IMR-90 (cell line): ENCODE measurements around the gene NDRG2.

Source experiments
- BHLHE40 ChIP-seq: fragments of 150-350 bp; IDR thresholded peaks from 2 replicates; pipeline ENCODE4 v1.6.1; 2016; ENCODE audit warnings: mild to moderate bottlenecking, low read depth, low read length
- CEBPB ChIP-seq: IDR thresholded peaks from 2 replicates; pipeline ENCODE4 v1.6.1; 2012; ENCODE audit warnings: low read depth, low read length, improper control_type of control experiment
- CHD1 ChIP-seq: IDR thresholded peaks from 2 replicates; pipeline ENCODE4 v1.6.1; 2012; ENCODE audit warnings: low read depth, low read length, improper control_type of control experiment
- CTCF ChIP-seq: conservative IDR thresholded peaks from 2 replicates; pipeline ENCODE4 v1.5.1; 2012; ENCODE audit warnings: mild to moderate bottlenecking, low read depth, low read length, improper control_type of control experiment
- POLR2A ChIP-seq: IDR thresholded peaks from 2 replicates; pipeline ENCODE4 v1.6.1; 2012; ENCODE audit warnings: mild to moderate bottlenecking, low read depth, low read length
- RCOR1 ChIP-seq: IDR thresholded peaks from 2 replicates; pipeline ENCODE4 v1.6.1; 2012; ENCODE audit warnings: mild to moderate bottlenecking, low read length, improper control_type of control experiment; ENCODE audit not compliant: insufficient replicate concordance
- USF2 ChIP-seq: fragments of 150-350 bp; IDR thresholded peaks from 2 replicates; pipeline ENCODE4 v1.6.1; 2017; ENCODE audit warnings: mild to moderate bottlenecking, antibody characterized with exemption, low read length, low read depth

- TF ChIP-seq POLR2A (no peak), CEBPB (no peak), CTCF (no peak), USF2 (no peak), RCOR1 (no peak), BHLHE40 (no peak), CHD1 (no peak)
Measured at GRCh38 chr14:21015312-21015711, 9.5 kb downstream of the NDRG2 start.
